Measurements from ENCODE around the gene INTS4. TPM values are rescaled to one million over a fixed set of nuclear protein-coding genes. Genes with fewer than 3 reads are reported as not detected.
A peak's percentile ranks its signal among the peaks of the same experiment; 100 is the strongest.
"Not testable (repeated sequence)": the region's sequence is repeated elsewhere in the genome, so short reads cannot be mapped to it uniquely, and the experiment has no call there.

Gene INTS4
- total and polyA plus RNA-seq, 2 of the 4 experiments (the other 2 are of a cell fraction): 24.0 to 52.5 TPM

- H3K14ac ChIP-seq (replicated peaks; ENCODE audit: low read depth, low read length); H2BK15ac ChIP-seq (ENCODE audit: low read depth, low read length); H3K56ac ChIP-seq (ENCODE audit: extremely low read depth, insufficient read depth, low read length); in situ Hi-C loops (cut with MboI; ENCODE audit: low sequenced_read_pairs); CTCF ChIA-PET; H3K18ac ChIP-seq (ENCODE audit: low read depth, low read length); H2BK20ac ChIP-seq (ENCODE audit: low read depth, low read length); H3K27me3 ChIP-seq (ENCODE audit: control insufficient read depth, insufficient read depth, low read length); H2AK9ac ChIP-seq (replicated peaks; ENCODE audit: low read depth, low read length, poor library complexity); POLR2A ChIA-PET (ENCODE audit: unreplicated experiment); H3K36me3 ChIP-seq (ENCODE audit: control insufficient read depth, insufficient read depth, low read length); dilution Hi-C loops (cut with HindIII; ENCODE audit: low sequenced_read_pairs, unreplicated experiment); H3K9me1 ChIP-seq (ENCODE audit: insufficient read depth, low read length); H3K9me3 ChIP-seq (ENCODE audit: control insufficient read depth, insufficient read depth, low read length); H3K4me3 ChIP-seq (ENCODE audit: insufficient read depth, low read depth, low read length); H2AFZ ChIP-seq (replicated peaks; ENCODE audit: low read length, poor library complexity); intact Hi-C loops (cut with micrococcal nuclease); H2AK5ac ChIP-seq (ENCODE audit: low read depth, low read length); H2BK5ac ChIP-seq (ENCODE audit: low read depth, low read length, poor library complexity, severe bottlenecking); H3K27ac ChIP-seq (ENCODE audit: insufficient read depth, low read length); H3K4me1 ChIP-seq (ENCODE audit: control insufficient read depth, insufficient read depth, low read length); H2BK120ac ChIP-seq (ENCODE audit: low read depth, low read length); H4K91ac ChIP-seq (ENCODE audit: insufficient read depth, low read depth, low read length); H3K4me2 ChIP-seq (ENCODE audit: low read depth, low read length); H3K79me1 ChIP-seq (ENCODE audit: low read depth in 1 of 2, low read length in 2 of 2); H4K8ac ChIP-seq (ENCODE audit: low read depth in 2 of 2, low read length in 2 of 2); H3K4ac ChIP-seq (ENCODE audit: low read depth, low read length); BruUV-seq (replicated peaks); H3K9ac ChIP-seq (ENCODE audit: low read depth, low read length); H4K20me1 ChIP-seq (ENCODE audit: insufficient read depth, low read length); H4K5ac ChIP-seq (ENCODE audit: low read depth, low read length); H3K23ac ChIP-seq (ENCODE audit: low read depth, low read length): not testable (repeated sequence)
- DNase-seq (peak; percentile 67), ATAC-seq (ENCODE audit: low read depth) (peak; percentile 66)
- no CpG with 5 or more reads among the region's 1 CpG for WGBS, 2 experiments (ENCODE audit: extremely low coverage in 2 of 2, insufficient read length in 1 of 2)
Measured at GRCh38 chr11:77943296-77943695, 51.2 kb downstream of the INTS4 start.

Measured in IMR-90 (cell line).